H9 (cell line): ENCODE results near the gene CYP1A1. TPM values are rescaled to one million over a fixed set of nuclear protein-coding genes. Genes with fewer than 3 reads are reported as not detected.

Source experiments
- DNase-seq: peaks from one replicate; pipeline ENCODE4 v3.0.0-alpha.2; 2017
- H2AFZ ChIP-seq: one replicate; pipeline ENCODE4 v1.6.1; 2013; ENCODE audit warnings: mild to moderate bottlenecking, low read length, control low read depth, moderate library complexity
- H2AK5ac ChIP-seq: 2 replicates; pipeline ENCODE4 v1.6.1; 2013; ENCODE audit warnings: low read length, control low read depth, mixed read lengths; ENCODE audit not compliant: insufficient read length
- H2BK120ac ChIP-seq: one replicate; pipeline ENCODE4 v1.6.1; 2013; ENCODE audit warnings: low read depth, mild to moderate bottlenecking, low read length, control low read depth, inconsistent platforms; ENCODE audit not compliant: poor library complexity, severe bottlenecking
- H2BK12ac ChIP-seq: 2 replicates; pipeline ENCODE4 v1.6.1; 2013; ENCODE audit warnings: low read length, control low read depth, mixed read lengths, low read depth; ENCODE audit not compliant: insufficient read length
- H2BK15ac ChIP-seq: 2 replicates; pipeline ENCODE4 v1.6.1; 2013; ENCODE audit warnings: low read depth, low read length, control low read depth
- H2BK20ac ChIP-seq: one replicate; pipeline ENCODE4 v1.6.1; 2013; ENCODE audit warnings: low read depth, mild to moderate bottlenecking, low read length, control low read depth, inconsistent platforms; ENCODE audit not compliant: poor library complexity, severe bottlenecking
- H2BK5ac ChIP-seq: 2 replicates; pipeline ENCODE4 v1.6.1; 2013; ENCODE audit warnings: low read length, control low read depth, mixed read lengths; ENCODE audit not compliant: insufficient read length
- H3K14ac ChIP-seq: 2 replicates; pipeline ENCODE4 v1.6.1; 2013; ENCODE audit warnings: low read length, control low read depth; ENCODE audit not compliant: insufficient read depth
- H3K18ac ChIP-seq: 2 replicates; pipeline ENCODE4 v1.6.1; 2013; ENCODE audit warnings: low read depth, mild to moderate bottlenecking, mixed read lengths, low read length, control low read depth; ENCODE audit not compliant: insufficient read length
- H3K23ac ChIP-seq: 2 replicates; pipeline ENCODE4 v1.6.1; 2013; ENCODE audit warnings: low read length, control low read depth, mixed read lengths, low read depth; ENCODE audit not compliant: insufficient read length
- H3K23me2 ChIP-seq: 2 replicates; pipeline ENCODE4 v1.6.1; 2013; ENCODE audit warnings: low read depth, mild to moderate bottlenecking, mixed read lengths, low read length, control low read depth; ENCODE audit not compliant: insufficient read length, poor library complexity, severe bottlenecking
- H3K27ac ChIP-seq: 2 replicates; pipeline ENCODE4 v1.5.1; 2013; ENCODE audit warnings: low read length, control low read depth, mixed read lengths, low read depth; ENCODE audit not compliant: insufficient read length
- H3K27me3 ChIP-seq: 2 replicates; pipeline ENCODE4 v1.6.1; 2013; ENCODE audit warnings: low read length, control low read depth, inconsistent platforms; ENCODE audit not compliant: insufficient read depth
- H3K4ac ChIP-seq: 2 replicates; pipeline ENCODE4 v1.6.1; 2013; ENCODE audit warnings: low read depth, mild to moderate bottlenecking, control low read depth, inconsistent platforms, low read length, moderate library complexity
- H3K4me1 ChIP-seq: 2 replicates; pipeline ENCODE4 v1.6.1; 2013; ENCODE audit warnings: low read length, control low read depth, inconsistent platforms; ENCODE audit not compliant: insufficient read depth
- H3K4me2 ChIP-seq: 2 replicates; pipeline ENCODE4 v1.6.1; 2013; ENCODE audit warnings: low read length, control low read depth, mixed read lengths; ENCODE audit not compliant: insufficient read length, insufficient read depth
- H3K56ac ChIP-seq: 2 replicates; pipeline ENCODE4 v1.6.1; 2013; ENCODE audit warnings: low read depth, mild to moderate bottlenecking, mixed read lengths, low read length, control low read depth; ENCODE audit not compliant: insufficient read length
- H3K79me1 ChIP-seq: 2 replicates; pipeline ENCODE4 v1.6.1; 2013; ENCODE audit warnings: low read depth, mild to moderate bottlenecking, moderate library complexity, low read length, control low read depth, inconsistent platforms; ENCODE audit not compliant: insufficient read depth, poor library complexity, severe bottlenecking
- H3K79me2 ChIP-seq: 2 replicates; pipeline ENCODE4 v1.6.1; 2013; ENCODE audit warnings: low read length, control low read depth, inconsistent platforms; ENCODE audit not compliant: insufficient read depth
- H3K9ac ChIP-seq: 2 replicates; pipeline ENCODE4 v1.6.1; 2013; ENCODE audit warnings: low read length, control low read depth, mixed read lengths; ENCODE audit not compliant: insufficient read length; ENCODE audit errors: extremely low read depth
- H3K9me3 ChIP-seq: one replicate; pipeline ENCODE4 v1.6.1; 2013; ENCODE audit warnings: low read depth, low read length, inconsistent platforms; ENCODE audit not compliant: control insufficient read depth
- H3T11ph ChIP-seq: one replicate; pipeline ENCODE4 v1.6.1; 2013; ENCODE audit warnings: mild to moderate bottlenecking, low read length, control low read depth, inconsistent platforms
- H4K20me1 ChIP-seq: one replicate; pipeline ENCODE4 v1.6.1; 2013; ENCODE audit not compliant: control insufficient read depth, insufficient read length, insufficient read depth
- H4K5ac ChIP-seq: 2 replicates; pipeline ENCODE4 v1.6.1; 2013; ENCODE audit warnings: low read depth, mild to moderate bottlenecking, mixed read lengths, low read length, control low read depth; ENCODE audit not compliant: insufficient read length
- H4K8ac ChIP-seq: replicated peaks from 2 replicates; pipeline ENCODE4 v1.6.1; 2013; ENCODE audit warnings: low read length, control low read depth, mixed read lengths, low read depth; ENCODE audit not compliant: insufficient read length
- H4K91ac ChIP-seq: 2 replicates; pipeline ENCODE4 v1.6.1; 2013; ENCODE audit warnings: low read depth, mild to moderate bottlenecking, moderate library complexity, mixed read lengths, low read length, control low read depth; ENCODE audit not compliant: insufficient read length
- H3K27ac Mint-ChIP-seq, 3 experiments: 2 replicates in 2 of 3; 3 replicates in 1 of 3; pipeline ENCODE4 v1.8.0; 2020 to 2021; ENCODE audit warnings: mixed read lengths in 3 of 3, mild to moderate bottlenecking in 1 of 3, moderate library complexity in 1 of 3
- H3K27me3 Mint-ChIP-seq: 2 replicates; pipeline ENCODE4 v1.8.0; 2021; ENCODE audit warnings: low read depth, mild to moderate bottlenecking, moderate library complexity, mixed read lengths
- H3K36me3 Mint-ChIP-seq, 3 experiments: 2 replicates in 2 of 3; 3 replicates in 1 of 3; pipeline ENCODE4 v1.8.0; 2020 to 2021; ENCODE audit warnings: low read depth in 3 of 3, mixed read lengths in 3 of 3; ENCODE audit not compliant: insufficient read depth in 1 of 3
- H3K4me1 Mint-ChIP-seq, 2 experiments: 2 replicates each; pipeline ENCODE4 v1.8.0; 2020; ENCODE audit warnings: mixed read lengths in 2 of 2
- H3K4me3 Mint-ChIP-seq, 2 experiments: 2 replicates in 1 of 2; 3 replicates in 1 of 2; pipeline ENCODE4 v1.8.0; 2020 to 2021; ENCODE audit warnings: mild to moderate bottlenecking in 2 of 2, mixed read lengths in 2 of 2, moderate library complexity in 1 of 2
- H3K9me3 Mint-ChIP-seq, 2 experiments: 2 replicates in 1 of 2; 3 replicates in 1 of 2; pipeline ENCODE4 v1.8.0; 2020; ENCODE audit warnings: mild to moderate bottlenecking in 2 of 2, mixed read lengths in 2 of 2, moderate library complexity in 1 of 2
- CTCF ChIP-seq: fragments of 200-600 bp; sonication (generic); conservative IDR thresholded peaks from 3 replicates; pipeline ENCODE4 v1.8.0; 2021; ENCODE audit warnings: antibody characterized with exemption, mild to moderate bottlenecking
- WGBS: extraction: QIAGEN DNeasy Blood & Tissue Kit; methylation state at CpG from one replicate; pipeline ENCODE4 v1.1.7; 2013; ENCODE audit warnings: missing lambda C conversion rate, low lambda C conversion rate, mixed read lengths; ENCODE audit not compliant: insufficient read length; ENCODE audit errors: extremely low coverage; 5-methylcytosine and 5-hydroxymethylcytosine counted together
- total RNA-seq: library from RNA; stranded (reverse); gene quantifications from 2 replicates; pipeline ENCODE4 v1.2.1, GENCODE V29; 2021

Gene CYP1A1
- total RNA-seq, 1 experiment from 2014 or later: 0.33 TPM

GRCh38 chr15:74723187-74723586 is 2.1 kb downstream of the CYP1A1 start:
- Histone ChIP-seq H3K79me2 (no peaks in the 10 kb centered on the region), H3K14ac (no peak overlapping the region), H3K23ac (no peak overlapping the region), H3K27me3 (peaks cover 7% of the 10 kb centered on the region; the same call in 1 of the 2 replicates), H3K4ac (no peak overlapping the region), H2BK120ac (no peak overlapping the region), H2BK12ac (no peak overlapping the region), H3K4me1 (no peaks in the 10 kb centered on the region; the same call in 1 of the 2 replicates), H3K9ac (no peak overlapping the region), H3K27ac (no peak overlapping the region), H3K79me1 (no peaks in the 10 kb centered on the region), H2BK15ac (no peak overlapping the region), H3K9me3 (no peaks in the 10 kb centered on the region), H4K8ac (no peak overlapping the region), H2AFZ (no peak overlapping the region), H4K91ac (no peak overlapping the region), H3K23me2 (peaks cover 12% of the 10 kb centered on the region), H3K56ac (no peak overlapping the region), H2BK20ac (no peak overlapping the region), H3K18ac (no peak overlapping the region), H4K5ac (no peak overlapping the region), H2BK5ac (no peak overlapping the region), H3T11ph (no peak overlapping the region), H2AK5ac (no peak overlapping the region), H4K20me1 (no peaks in the 10 kb centered on the region), H3K4me2 (no peak overlapping the region)
- H3K36me3 Mint-ChIP-seq: no peaks in the 10 kb centered on the region; a peak in 2 of 7 replicates
- peaks cover 66% of the 10 kb centered on the region for H3K27me3 Mint-ChIP-seq
- WGBS: no CpG with 5 or more reads among the region's 1 CpG
- H3K9me3 Mint-ChIP-seq: peaks cover 6 to 12% of the 10 kb centered on the region in 2 experiments
- no peak for DNase-seq
- TF ChIP-seq CTCF: no peak
- 0 out of 7 replicates have a peak overlapping the region, but pooled peaks of 1 of the 3 experiments have one; percentile 72 for H3K27ac Mint-ChIP-seq
- H3K4me3 Mint-ChIP-seq: no peak overlapping the region
- peaks cover 12% of the 10 kb centered on the region in 2 experiments for H3K4me1 Mint-ChIP-seq
